K562 (cell line): ENCODE results near the gene PPP3CA. TPM values are rescaled to one million over a fixed set of nuclear protein-coding genes. Genes with fewer than 3 reads are reported as not detected.

Experiments
- polyA plus RNA-seq, 8 experiments: library from polyadenylated mRNA; depleted of rRNA in 4 of 8; stranded (reverse) in 5 of 8; unstranded in 3 of 8; fragments of >200 nt; fragmentation: Nextera tagmentation in 2 of 8; fragmentation: Illumina TruSeq in 1 of 8; extraction: Ambion mirVana in 2 of 8; extraction: Trizol in 1 of 8; gene quantifications; 2 replicates each; pipeline versions ENCODE4 v1.2.1 to v1.2.3, GENCODE V29; 2011 to 2014; ENCODE audit warnings: inconsistent platforms in 1 of 8, missing spikeins in 1 of 8
- total RNA-seq, 7 experiments: library from RNA; depleted of rRNA in 6 of 7; stranded (reverse); fragments of >200 nt in 6 of 7; fragmentation: Illumina TruSeq in 2 of 7; extraction: Trizol in 2 of 7; gene quantifications; 2 replicates each; pipeline versions ENCODE4 v1.2.1 to v1.2.3, GENCODE V29; 2011 to 2021; ENCODE audit warnings: low replicate concordance in 1 of 7
- TF ChIP-seq, protein P1 (sequence below), 2 experiments: fragments of 450-650 bp; IDR thresholded peaks; 2 replicates each; pipeline ENCODE4 v1.6.1; 2016; ENCODE audit warnings: mild to moderate bottlenecking in 2 of 2, borderline replicate concordance in 1 of 2, low read depth in 1 of 2, moderate library complexity in 1 of 2

PPP3CA gene
- total and polyA plus RNA-seq, 9 of the 15 experiments (the other 6 are each of a cell fraction or from before 2014, with no cell fraction given) = 0.94 to 3.2 (median 1.6) TPM

DNA sequence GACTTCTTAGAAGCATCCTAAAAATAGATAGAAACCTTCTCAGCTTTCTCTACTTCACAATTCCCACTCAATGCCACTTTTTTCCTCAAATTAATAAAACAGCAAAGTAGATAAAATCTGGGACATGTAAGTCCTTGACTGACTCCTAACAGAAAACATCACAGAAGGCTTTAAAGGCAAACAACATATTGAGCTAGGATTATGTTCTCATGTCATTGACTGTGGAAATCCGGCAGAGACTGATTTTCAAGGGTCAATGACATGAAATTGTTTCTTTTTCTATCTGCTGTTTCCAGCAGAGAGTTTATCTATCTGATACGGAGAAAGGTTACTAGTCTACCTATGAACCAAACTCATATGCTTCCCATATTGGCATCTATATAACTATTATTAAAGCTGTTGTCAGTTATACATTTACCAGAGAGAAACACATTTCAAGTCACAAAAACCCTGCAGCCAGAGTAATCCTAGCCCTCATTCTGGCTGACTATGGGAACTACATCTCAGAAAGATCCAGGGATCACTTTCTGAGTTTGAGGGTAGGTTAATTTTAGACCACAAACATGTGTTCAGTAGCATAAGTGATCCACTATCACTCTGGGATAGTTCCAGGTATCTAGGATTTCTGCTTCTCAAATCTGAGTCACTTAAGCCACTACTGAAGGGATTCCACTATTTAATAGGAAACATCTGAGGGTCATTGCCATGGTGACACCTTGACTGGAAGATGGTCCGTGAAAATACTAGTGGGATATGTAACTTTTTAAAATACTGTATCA lies 147.6 kb downstream of the PPP3CA start (continued):
- TF ChIP-seq, protein P1, sequence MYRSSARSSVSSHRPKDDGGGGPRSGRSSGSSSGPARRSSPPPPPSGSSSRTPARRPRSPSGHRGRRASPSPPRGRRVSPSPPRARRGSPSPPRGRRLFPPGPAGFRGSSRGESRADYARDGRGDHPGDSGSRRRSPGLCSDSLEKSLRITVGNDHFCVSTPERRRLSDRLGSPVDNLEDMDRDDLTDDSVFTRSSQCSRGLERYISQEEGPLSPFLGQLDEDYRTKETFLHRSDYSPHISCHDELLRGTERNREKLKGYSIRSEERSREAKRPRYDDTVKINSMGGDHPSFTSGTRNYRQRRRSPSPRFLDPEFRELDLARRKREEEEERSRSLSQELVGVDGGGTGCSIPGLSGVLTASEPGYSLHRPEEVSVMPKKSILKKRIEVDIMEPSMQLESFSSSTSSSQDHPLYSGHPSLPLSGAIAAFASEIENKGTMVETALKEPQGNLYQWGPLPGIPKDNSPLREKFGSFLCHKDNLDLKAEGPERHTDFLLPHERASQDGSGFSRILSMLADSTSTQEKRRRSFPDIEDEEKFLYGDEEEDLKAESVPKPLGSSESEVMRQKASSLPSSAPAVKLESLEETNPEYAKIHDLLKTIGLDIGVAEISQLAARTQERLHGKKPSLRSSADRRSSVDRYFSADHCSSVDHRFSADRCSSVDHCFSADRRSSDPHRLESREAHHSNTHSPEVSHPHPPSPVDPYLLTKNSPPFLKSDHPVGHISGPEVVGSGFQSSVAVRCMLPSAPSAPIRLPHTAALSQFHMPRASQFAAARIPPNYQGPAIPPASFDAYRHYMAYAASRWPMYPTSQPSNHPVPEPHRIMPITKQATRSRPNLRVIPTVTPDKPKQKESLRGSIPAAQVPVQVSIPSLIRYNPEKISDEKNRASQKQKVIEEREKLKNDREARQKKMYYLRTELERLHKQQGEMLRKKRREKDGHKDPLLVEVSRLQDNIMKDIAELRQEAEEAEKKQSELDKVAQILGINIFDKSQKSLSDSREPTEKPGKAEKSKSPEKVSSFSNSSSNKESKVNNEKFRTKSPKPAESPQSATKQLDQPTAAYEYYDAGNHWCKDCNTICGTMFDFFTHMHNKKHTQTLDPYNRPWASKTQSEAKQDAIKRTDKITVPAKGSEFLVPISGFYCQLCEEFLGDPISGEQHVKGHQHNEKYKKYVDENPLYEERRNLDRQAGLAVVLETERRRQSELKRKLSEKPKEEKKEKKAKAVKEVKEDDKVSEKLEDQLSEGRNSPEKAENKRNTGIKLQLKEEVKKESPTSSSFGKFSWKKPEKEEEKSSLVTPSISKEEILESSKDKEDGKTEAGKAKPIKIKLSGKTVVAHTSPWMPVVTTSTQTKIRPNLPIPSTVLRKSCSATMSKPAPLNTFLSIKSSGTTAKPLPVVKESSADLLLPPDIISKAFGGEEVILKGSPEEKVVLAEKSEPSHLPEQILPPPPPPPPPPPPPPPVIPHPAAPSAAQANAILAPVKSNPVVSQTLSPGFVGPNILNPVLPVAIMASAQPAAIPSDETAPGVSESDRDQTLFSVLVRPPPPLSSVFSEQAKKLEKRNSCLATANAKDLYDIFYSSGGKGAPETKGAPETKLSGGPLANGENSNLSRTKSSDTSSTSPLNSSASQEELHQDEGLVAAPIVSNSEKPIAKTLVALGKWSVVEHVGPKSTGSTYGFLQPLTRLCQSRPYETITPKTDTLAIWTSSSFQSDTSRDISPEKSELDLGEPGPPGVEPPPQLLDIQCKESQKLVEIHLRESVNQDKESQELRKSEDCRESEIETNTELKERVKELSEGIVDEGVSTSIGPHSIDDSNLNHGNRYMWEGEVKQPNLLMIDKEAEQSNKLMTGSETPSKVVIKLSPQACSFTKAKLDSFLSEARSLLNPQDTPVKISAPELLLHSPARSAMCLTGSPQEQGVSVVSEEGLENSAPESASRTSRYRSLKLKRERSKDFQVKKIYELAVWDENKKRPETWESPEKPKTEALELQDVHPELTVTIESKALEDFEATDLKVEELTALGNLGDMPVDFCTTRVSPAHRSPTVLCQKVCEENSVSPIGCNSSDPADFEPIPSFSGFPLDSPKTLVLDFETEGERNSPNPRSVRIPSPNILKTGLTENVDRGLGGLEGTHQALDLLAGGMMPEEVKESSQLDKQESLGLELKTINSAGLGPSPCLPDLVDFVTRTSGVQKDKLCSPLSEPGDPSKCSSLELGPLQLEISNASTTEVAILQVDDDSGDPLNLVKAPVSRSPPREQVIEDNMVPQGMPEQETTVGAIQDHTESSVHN (IDR thresholded peaks at IDR 0.05; ENCODE audit: borderline replicate concordance in 1 of 2, low read depth in 1 of 2) = no peak
